SW 1271 (cell line): Measurements from ENCODE around the gene PARP3.

Experiments
- DNase-seq, 2 experiments: peaks; one replicate each; lab custom pipeline; 2025; lab: John Stamatoyannopoulos, UW

The PARP3 gene

DNA sequence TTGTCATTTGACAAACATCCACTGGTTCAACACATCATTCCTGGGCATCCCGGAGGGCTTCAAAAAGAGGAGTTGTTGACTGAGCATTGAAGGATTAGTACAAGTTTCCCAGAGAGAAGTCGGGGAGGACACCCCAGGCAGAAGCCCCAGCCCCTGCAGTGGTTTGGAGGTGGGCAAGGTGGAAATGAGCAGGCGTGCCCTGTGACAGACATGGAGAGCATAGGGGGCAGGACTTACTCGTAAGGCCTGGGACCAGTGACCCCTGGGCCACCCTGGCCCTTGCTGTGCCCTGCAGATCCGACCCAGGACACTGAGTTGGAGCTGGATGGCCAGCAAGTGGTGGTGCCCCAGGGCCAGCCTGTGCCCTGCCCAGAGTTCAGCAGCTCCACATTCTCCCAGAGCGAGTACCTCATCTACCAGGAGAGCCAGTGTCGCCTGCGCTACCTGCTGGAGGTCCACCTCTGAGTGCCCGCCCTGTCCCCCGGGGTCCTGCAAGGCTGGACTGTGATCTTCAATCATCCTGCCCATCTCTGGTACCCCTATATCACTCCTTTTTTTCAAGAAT lies 5.9 kb downstream of the PARP3 start:
- no peak for DNase-seq

DNA sequence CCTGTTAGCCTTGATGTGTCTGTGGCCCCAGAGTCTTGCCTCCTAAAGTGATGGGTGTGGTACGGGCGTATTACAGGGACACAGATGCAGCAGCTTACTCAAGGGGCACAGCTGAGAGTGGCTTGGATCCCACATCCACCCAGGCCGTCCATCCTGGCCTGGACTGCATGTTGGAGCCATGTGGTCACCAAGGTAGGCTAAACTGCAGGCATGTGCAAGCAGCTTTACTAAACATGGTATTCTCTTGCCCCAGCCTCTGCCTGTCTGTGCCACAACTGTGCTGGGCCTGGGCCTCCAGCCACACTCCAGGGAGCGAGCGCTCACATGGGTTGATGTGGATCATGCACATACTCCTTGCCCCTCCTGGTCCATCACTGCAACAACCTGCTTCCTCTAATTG lies 7.0 kb downstream of the PARP3 start:
- no peak for DNase-seq

DNA sequence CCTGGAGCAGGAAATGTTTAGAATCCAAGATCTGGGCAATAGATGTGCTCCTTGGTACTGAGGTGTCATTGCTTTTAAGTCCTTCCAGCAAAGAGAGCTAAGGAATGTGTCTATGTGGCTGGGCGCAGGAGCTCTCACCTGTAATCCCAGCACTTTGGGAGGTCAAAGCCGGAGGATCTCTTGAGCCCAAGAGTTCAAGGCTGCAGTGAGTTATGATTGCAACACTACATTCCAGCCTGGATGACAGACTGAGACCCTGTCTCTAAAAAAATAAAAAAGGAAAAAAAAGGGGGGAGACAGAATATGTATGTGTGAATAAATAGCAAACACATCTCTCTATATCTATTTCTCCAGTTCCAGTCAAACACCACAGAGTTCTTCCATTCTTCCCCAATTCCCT lies 8.7 kb downstream of the PARP3 start:
- no peak for DNase-seq

DNA sequence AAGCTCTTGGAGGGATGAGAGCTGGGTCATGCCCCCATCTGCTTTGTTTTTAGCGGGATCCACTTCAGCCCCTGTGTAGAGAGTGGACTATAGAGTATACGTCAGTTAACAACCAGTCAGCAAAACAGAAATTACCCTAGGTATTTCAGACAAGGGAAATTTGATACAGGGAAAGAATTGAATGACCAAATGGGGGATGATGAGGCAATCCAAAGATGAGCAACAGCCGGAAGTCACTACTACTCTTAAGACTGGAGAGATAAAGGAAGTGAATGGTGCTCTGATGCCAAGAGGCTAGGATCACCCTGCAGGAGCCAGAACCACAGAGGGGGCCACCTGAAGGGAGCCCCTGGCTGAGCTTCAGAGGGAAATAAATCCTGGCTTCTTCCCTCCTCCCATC lies 11.3 kb downstream of the PARP3 start:
- no peak for DNase-seq

DNA sequence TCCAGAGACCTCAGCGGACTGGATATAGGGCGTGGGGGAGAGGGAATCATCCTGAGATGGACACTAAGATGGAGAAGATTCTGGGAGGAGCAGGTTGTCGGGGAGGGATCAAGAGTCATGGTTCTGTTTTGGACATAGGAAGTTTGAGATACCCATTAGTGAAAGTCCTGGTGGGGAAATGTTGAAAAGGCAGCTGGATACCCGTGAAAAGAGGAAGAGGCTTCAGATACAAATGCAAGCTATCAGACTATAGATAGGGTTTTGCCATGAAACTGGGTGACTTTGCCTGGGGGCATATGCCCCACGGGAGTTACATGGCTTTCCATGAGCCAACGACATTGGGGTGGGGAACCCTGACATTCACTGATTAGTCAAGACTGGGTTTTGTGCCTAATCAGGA lies 11.9 kb downstream of the PARP3 start:
- no peak for DNase-seq

DNA sequence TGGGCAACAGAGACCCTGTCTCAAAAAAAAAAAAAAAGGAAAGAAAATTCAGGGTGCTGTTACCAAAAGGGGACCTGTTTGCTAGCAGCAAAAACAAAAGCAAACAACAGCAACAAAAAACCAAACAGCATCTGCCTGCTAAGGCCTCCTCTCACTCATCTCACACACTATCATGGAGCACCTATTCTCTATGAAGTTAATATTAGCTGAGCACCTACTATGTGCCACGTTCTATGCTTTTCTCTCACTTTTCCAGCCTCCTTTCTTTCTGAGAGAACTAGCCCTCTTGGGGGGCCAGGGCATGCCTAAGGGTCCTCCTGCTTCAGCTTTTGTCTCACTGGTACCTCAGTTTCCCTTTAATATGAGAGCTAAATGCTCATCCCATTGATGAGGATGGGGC lies 12.6 kb downstream of the PARP3 start:
- DNase-seq: no peak

DNA sequence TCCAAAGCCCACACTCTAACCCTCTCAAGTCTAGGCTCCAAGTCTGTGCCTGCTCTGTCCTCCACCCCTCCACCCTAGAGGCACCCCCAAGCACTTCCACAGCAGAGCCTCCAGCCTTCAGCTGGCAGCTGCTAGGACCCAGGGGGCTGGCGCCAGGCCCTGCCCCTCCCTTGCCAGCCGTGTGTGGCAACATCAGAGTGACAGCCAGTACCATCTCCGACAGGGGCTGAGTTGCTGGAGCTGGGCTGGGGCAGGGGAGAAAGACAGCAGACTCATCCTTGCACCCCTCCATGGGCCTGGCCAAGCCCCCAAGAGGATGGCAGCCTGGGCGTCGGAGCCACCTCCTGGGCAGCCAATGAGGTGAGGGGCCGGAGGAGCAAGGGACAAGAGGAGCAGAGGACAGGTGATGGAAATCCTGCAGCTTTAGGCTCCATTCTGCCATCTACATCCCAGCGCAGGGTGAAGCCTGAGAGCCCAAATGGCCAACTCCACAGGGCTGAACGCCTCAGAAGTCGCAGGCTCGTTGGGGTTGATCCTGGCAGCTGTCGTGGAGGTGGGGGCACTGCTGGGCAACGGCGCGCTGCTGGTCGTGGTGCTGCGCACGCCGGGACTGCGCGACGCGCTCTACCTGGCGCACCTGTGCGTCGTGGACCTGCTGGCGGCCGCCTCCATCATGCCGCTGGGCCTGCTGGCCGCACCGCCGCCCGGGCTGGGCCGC lies 13.2 kb downstream of the PARP3 start, which contains the start of gene GPR62:
TSS of gene GPR62 (plus strand) at position 207 of the 718 bp plus-strand sequence. CDS start at position 479, 272 bp downstream.
- DNase-seq: no peak

DNA sequence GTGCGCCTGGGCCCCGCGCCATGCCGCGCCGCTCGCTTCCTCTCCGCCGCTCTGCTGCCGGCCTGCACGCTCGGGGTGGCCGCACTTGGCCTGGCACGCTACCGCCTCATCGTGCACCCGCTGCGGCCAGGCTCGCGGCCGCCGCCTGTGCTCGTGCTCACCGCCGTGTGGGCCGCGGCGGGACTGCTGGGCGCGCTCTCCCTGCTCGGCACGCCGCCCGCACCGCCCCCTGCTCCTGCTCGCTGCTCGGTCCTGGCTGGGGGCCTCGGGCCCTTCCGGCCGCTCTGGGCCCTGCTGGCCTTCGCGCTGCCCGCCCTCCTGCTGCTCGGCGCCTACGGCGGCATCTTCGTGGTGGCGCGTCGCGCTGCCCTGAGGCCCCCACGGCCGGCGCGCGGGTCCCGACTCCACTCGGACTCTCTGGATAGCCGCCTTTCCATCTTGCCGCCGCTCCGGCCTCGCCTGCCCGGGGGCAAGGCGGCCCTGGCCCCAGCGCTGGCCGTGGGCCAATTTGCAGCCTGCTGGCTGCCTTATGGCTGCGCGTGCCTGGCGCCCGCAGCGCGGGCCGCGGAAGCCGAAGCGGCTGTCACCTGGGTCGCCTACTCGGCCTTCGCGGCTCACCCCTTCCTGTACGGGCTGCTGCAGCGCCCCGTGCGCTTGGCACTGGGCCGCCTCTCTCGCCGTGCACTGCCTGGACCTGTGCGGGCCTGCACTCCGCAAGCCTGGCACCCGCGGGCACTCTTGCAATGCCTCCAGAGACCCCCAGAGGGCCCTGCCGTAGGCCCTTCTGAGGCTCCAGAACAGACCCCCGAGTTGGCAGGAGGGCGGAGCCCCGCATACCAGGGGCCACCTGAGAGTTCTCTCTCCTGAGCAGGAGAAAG lies 14.0 kb downstream of the PARP3 start:
- DNase-seq: no peak

DNA sequence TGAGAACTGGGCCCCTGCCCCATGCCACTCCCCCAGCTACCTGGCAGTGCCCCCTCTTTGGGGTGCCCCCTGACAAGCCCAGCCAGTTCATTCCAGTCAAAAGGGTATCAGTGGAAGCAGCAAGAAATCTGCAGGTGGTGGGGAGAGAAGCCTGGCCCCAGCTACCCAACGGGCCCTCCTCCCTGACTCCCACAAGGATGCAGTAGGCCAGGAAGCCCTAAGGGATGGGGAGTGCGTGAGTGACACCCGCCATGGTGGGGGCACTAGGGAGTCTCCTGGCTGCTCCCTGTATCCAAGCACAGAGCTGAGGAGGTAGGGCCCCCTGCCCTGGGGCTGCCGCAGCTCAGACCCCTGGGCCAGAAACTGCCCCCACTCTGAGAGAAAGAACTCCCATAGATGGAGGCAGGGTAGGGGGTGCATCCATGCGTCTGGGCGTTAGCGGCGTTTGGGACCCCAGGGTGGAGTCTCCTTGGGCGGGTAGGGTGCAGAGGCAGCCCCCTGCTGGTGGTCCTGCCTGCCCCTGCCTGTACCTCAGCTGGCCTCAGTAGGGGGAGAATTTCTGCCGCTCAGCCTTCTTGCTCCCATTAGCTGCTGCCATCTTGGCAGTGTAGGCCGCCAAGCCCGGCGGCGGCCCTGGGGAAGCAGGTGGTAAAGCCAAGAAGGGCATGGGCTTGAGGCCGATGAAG lies 15.5 kb downstream of the PARP3 start:
- DNase-seq: no peak

DNA sequence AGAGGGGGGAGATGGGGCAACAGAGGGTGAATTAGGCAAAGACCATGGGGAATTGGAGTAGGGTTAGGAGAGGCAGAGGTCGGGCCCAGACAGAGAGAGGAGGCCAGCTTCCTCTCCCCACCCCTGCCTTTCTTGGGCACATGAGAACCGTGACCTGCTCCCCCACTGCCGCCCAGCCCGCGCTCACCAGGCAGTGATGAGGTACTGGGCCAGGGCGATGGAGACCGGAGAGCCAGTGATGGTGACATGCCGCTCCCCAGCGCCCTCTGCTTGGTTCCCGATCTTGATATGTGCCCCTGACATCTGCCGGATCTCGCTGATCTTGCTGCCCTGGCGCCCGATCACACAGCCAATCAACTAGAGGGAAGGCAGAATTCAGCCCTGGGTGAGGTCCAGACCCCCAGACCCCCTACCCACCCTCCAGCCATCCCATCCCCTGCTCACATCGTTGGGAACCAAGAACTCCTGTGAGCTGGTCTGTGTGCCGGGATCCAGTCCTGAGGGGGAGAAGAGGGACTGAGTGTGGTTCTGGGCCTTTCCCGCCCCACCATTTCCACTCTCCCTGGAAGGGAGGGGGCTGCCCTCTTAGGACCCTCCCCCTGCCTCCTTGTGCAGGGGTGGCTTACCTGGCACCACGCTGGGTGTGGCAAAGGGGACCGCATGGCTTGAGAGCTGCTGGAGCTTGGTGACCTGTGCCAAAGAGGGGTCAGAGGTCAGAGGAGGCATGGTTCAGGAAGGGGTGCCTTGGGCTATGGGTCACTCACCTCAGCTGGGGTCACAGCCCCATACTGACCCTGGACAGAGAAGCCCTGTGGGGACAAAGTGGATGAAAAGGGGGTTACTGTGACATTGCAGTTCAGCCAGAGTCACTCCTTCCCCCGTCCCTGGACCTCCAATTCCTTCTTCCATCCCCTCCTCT lies 16.7 kb downstream of the PARP3 start:
- no peak for DNase-seq

DNA sequence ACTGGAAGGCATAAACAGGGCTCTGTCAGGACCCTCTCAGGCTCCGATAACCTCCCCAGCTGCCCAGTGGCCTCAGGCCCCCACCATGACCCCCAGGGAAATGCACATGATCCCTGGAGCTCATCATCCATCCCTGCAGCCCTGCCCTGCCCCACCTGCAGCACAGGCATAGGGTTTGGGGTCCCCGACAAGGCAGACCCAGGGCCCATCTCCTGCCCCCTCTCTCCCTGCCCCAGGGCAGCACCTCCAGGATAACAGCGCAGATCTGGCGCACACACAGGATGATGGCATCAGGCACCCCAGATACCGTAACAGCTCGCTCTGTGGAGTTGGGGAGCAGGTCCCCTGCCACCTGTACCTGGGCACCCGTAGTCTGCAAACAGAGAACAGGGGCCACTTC lies 17.5 kb downstream of the PARP3 start:
- DNase-seq: no peak

DNA sequence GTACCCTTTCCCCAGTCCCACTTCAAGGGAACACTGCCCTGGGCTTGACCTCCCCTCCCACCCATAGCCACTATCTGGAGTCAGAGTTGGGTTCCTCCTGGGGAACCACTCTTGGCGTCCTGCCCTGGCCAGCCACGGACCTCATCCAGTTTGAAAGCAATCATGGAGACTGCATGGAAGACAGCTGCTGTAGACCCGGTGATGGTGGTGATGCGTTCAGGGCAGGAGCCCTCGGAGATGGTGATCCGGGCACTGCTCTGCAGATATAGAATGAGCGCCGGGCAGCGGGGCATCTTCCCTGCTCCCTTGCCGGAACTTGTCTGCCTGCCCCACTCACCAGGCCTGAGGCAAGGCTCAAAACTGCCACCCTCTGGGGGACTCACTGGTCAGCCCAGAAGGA lies 18.2 kb downstream of the PARP3 start:
- no peak for DNase-seq

DNA sequence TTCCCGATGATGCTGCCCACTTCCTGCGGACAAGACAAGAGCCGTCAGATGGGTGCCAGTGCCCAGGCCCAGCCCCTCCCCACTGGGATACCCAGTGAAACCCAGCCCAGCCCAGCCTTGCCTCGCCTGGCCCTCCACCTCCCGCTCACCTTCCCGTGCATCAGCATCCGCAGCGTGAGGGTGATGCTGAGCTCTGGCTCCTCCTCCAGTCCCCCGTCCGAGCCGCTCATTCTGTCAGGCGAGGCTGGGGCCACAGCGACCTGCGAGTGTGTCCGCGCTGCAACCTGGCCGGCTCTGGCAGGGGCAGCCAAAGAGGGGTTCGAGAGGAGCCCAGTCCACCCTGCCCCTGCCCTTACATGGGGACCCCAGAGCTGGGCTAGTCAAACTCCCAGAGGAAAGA lies 18.8 kb downstream of the PARP3 start:
- DNase-seq: no peak

DNA sequence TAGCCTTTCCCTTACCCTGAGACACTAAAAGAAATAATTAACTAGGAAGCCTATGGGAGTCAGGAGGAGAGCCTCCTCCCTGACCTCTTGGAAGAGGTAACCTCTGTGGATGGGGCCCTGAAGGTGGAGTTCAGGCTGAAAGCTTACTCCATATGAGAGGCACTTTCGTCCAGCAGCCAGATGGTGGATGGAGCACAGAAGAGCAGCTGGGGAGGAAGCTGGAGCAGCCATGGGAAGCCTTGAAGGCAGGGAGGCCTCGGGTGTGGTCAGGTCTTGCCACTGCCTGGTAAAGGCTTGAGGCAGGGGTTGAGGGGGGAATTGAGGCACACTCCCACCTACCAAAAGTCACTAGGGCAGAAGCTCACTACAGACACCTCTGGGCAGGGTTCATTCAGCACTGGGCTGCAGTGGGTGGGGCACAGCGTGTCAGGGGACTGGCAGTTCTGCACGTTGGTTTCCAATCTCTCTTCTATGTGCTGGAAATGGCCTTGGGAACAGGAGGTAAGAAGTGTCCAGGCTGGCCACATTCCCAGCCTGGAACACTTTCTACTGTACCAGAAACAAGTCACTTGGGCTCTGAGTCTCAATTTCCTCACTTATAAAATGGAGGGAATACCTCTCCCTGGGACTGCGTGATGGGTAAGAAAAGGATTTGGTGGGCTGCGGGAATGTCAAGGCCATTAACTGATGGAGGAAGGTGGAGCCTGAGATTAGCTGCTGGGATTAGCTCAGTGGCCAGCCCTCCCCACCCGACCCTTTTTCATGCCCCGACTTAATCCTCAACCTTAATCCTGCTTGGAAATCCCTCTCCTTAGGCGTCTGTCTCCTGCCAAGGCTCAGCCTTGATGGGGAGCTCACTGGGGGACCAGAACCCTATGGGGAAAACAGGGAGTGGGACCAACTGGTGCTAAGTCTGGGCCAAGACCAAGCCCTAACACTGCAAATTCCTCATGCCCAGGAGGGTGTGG lies 19.7 kb downstream of the PARP3 start:
- no peak for DNase-seq

DNA sequence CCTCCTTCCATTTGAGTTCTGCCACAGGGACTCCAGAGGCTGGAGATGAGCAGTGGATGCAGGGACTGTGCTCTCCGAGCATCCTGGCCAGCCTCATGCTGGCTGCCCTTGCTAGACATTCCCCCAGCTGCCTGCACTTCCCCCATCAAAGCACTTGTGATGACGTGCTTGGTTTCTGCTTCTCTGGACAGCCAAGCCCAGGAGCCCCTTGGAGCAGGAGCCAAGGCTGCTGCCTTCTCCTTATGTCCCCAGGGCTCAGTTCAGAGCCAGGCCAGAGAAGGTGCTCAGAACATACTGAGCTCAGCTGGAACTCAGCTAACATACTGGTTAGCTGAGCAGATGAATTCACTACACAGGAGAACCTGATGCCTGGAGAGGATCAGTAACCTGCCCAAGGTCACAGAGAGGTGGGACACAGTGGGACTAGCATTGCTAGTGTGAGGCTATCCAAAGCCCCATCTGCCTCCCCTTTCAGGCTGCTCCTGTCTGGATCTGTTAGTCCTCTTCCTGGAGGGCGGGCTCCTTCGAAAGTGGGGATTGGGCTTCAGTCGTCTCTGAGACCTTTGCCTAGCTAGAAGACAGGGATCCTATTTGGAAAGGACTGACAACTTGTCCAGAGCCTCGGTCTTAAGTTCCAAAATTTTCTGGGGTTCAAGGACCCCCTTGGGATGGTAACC lies 20.8 kb downstream of the PARP3 start:
- DNase-seq: no peak

DNA sequence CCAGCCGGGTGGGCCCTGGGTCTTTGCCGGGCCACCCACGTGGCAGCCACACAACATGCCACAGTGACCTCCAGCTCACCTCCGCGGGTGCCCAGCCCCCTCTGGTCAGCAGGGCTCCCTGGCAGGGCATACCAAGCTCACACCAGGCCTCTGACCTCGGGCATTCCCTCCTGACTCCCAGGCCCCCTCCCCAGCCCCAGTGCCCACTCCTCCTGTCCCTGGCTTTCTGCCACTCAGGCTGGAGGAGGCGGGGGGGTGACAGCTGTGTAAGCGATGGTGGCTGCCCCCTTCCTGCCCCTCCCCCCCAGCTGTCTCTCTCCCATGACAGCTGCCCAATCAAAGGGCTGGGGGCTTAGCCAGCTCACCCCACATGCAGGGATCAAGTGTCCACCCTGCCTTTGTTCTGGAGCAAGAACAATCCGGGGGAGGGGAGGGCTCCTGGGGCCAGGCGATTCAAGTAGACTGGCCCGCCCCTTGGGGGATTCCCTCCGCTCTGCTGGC lies 21.8 kb downstream of the PARP3 start:
- DNase-seq: no peak

DNA sequence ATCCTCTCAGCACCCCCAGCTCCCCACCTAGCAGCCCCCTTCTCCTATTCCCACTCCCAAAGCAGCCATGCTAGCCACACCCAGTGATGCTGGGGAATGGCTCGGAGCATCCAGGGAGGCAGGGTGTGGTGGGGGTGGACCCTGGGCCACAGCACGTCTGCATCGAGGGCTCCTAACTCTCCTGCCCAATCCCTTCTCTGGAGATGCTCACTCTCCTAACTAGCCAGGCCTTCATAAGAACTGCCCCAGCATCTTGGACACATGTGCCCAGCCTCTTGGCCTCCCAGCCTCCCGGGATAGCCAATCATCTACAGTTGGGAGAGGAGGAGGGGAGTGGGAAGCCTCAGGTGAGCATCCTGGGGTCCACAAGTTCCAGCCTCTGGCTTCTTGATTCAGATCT lies 22.4 kb downstream of the PARP3 start:
- no peak for DNase-seq

DNA sequence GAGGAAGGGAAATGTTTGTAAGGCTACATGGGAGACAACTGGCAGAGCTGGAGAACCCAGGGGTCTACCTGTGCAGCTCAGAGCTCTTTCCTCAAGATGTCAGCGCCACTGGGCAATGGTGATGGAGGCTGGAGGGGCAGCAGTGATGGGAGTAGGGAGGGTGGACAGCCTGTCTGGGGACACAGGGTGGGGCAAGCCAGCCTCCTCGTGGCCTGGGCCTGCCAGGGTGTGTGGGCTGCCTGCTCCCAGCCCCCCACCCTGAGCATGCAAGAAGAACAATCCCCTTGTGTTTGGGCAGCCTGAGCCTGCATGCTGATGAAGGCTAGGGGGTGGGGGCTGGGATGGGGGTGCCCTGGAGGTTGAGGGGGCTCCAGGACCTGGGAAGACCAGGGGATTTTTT lies 23.9 kb downstream of the PARP3 start:
- DNase-seq: no peak

DNA sequence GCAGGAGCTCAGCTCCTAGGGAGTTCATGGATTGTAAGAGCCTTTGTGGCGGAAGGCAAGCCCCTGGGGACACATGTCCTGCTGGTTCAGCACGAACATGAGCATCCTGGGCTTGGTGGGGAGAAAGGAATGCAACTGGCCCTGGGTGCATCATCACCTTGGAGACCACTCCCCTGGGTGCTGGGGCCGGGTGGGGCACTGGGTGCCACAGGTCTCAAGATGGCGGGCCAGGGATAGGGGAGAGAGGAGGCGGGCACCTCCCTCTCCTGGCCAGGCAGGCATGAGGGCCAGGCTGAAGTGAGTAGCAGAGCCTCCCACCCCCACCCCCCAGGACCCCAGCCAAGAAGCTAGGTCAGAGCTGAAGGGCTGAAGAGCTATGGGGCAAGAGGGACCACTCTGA lies 24.3 kb downstream of the PARP3 start:
- no peak for DNase-seq
